Right lobe of liver (tissue), 6 donors: ENCODE data around the gene SAYSD1. TPM values are rescaled to one million over a fixed set of nuclear protein-coding genes. Genes with fewer than 3 reads are reported as not detected.

ENCODE experiments used
- ATAC-seq, 4 donors: fragments of 200-7000 bp; cut with Tn5 transposase; one replicate each; pipeline ENCODE4 v1.9.1; 2020; ENCODE audit warnings: mild to moderate bottlenecking in 4 of 4, moderate library complexity in 4 of 4
- DNase-seq, 3 donors: peaks; one replicate each; pipeline ENCODE4 v3.0.0-alpha.2; 2020
- H3K27ac ChIP-seq, 3 donors: fragments of 200-600 bp; one replicate each; pipeline ENCODE4 v1.8.0; 2022
- H3K27me3 ChIP-seq, 2 donors: fragments of 200-600 bp; one replicate each; pipeline ENCODE4 v1.8.0; 2022
- H3K36me3 ChIP-seq, 4 donors: fragments of 200-600 bp; sonication (generic) in 1 of 4; one replicate each; pipeline versions ENCODE4 v1.5.1 to v1.8.0; 2017 to 2022; ENCODE audit warnings: control low read depth in 1 of 4
- H3K4me1 ChIP-seq, 4 donors: fragments of 200-600 bp; sonication (generic) in 1 of 4; one replicate each; pipeline versions ENCODE4 v1.5.1 to v1.8.0; 2017 to 2022; ENCODE audit warnings: control low read depth in 1 of 4
- H3K4me3 ChIP-seq, 3 donors: fragments of 200-600 bp; one replicate each; pipeline ENCODE4 v1.8.0; 2022
- H3K9me3 ChIP-seq, 4 donors: fragments of 200-600 bp; sonication (generic) in 1 of 4; one replicate each; pipeline versions ENCODE4 v1.5.1 to v1.8.0; 2017 to 2022; ENCODE audit warnings: control low read depth in 1 of 4
- POLR2A ChIP-seq: fragments of 450-650 bp; IDR thresholded peaks from one replicate; pipeline ENCODE4 v1.6.1; 2017; ENCODE audit warnings: antibody characterized with exemption, mild to moderate bottlenecking
- WGBS: methylation state at CpG from one replicate; pipeline ENCODE4 v1.1.6; 2018; ENCODE audit warnings: low coverage, low lambda C conversion rate; ENCODE audit not compliant: insufficient coverage; ENCODE audit errors: missing lambda C conversion rate; 5-methylcytosine and 5-hydroxymethylcytosine counted together
- intact Hi-C, 2 donors: fragments of 100-400 bp; cut with DNase I; formaldehyde crosslinking; loops; one replicate each; pipeline versions ENCODE4 v1.11.2 to v1.14.1; 2022
- total RNA-seq, 6 experiments: library from RNA; depleted of rRNA in 2 of 6; stranded (reverse); fragments of >200 nt in 2 of 6; fragmentation: NEBNext Ultra II Directional in 3 of 6; extraction: Animal tissue kit (Norgen Biotek cat#: 25700) in 3 of 6; gene quantifications; one replicate each; pipeline versions ENCODE4 v1.1.0 to v1.2.4, GENCODE V29; 2016 to 2023
- TF ChIP-seq, protein P1 (sequence below), 4 donors: fragments of 200-600 bp in 3 of 4; fragments of 450-650 bp in 1 of 4; IDR thresholded peaks; one replicate each; pipeline versions ENCODE4 v1.5.1 to v1.8.0; 2016 to 2022; ENCODE audit warnings: antibody characterized with exemption in 4 of 4, mild to moderate bottlenecking in 2 of 4
- donor health status: DM: no; HTN: yes; CAD: no.
- donor health status: DM: no; HTN: no; CAD: no.
- donor health status: DM: no; HTN: no; CAD: no.
- donor health status: DM: no; HTN: yes; CAD: no.
- donor health status: DM: no; HTN: yes; CAD: no.

The SAYSD1 gene
- total RNA-seq, 6 experiments from 2014 or later, result 4.3 to 9.3 (median 7.0) TPM

DNA sequence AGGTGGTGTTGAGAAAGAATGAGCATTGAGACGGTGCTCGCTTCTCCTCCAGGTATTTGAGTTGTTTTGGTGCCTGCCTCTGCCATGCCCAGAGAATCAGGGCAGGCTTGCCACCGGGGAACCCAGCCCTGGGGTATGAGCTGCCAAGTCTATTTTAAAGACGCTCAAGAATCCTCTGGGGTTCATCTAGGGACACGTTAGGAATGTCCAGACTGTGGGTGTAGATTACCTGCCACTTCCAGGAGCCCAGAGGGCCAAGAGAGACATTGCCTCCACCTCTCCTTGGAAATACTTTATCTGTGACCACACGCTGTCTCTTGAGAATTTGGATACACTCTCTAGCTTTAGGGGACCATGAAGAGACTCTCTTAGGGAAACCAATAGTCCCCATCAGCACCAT, 28.3 kb downstream of the SAYSD1 start:
- TF ChIP-seq, protein P1, sequence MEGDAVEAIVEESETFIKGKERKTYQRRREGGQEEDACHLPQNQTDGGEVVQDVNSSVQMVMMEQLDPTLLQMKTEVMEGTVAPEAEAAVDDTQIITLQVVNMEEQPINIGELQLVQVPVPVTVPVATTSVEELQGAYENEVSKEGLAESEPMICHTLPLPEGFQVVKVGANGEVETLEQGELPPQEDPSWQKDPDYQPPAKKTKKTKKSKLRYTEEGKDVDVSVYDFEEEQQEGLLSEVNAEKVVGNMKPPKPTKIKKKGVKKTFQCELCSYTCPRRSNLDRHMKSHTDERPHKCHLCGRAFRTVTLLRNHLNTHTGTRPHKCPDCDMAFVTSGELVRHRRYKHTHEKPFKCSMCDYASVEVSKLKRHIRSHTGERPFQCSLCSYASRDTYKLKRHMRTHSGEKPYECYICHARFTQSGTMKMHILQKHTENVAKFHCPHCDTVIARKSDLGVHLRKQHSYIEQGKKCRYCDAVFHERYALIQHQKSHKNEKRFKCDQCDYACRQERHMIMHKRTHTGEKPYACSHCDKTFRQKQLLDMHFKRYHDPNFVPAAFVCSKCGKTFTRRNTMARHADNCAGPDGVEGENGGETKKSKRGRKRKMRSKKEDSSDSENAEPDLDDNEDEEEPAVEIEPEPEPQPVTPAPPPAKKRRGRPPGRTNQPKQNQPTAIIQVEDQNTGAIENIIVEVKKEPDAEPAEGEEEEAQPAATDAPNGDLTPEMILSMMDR (IDR thresholded peaks at IDR 0.05), result no peak
- no peak for TF ChIP-seq POLR2A
- WGBS, result 44% methylated on average over 4 of the region's 6 CpGs
- H3K27ac ChIP-seq, result no peak overlapping the region
- H3K4me1 ChIP-seq, result no peaks in the 10 kb centered on the region
- intact Hi-C loops, result no loop called here
- H3K9me3 ChIP-seq, result no peaks in the 10 kb centered on the region
- DNase-seq, result no peak
- no peak overlapping the region for H3K4me3 ChIP-seq
- no peaks in the 10 kb centered on the region for H3K27me3 ChIP-seq
- H3K36me3 ChIP-seq, result no peaks in the 10 kb centered on the region
- ATAC-seq, result no peak

DNA sequence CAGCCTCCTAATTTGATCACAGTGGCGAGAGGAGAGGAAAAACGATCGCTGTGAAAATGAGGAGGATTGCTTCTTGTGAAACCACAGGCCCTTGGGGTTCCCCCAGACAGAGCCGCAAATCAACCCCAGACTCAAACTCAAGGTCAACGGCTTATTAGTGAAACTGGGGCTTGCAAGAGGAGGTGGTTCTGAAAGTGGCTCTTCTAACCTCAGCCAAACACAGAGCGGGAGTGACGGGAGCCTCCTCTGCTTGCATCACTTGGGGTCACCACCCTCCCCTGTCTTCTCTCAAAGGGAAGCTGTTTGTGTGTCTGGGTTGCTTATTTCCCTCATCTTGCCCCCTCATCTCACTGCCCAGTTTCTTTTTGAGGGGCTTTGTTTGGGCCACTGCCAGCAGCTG, 28.7 kb downstream of the SAYSD1 start:
- Histone ChIP-seq H3K4me1 (no peaks in the 10 kb centered on the region), H3K27me3 (no peaks in the 10 kb centered on the region), H3K9me3 (no peaks in the 10 kb centered on the region), H3K4me3 (no peak overlapping the region), H3K27ac (no peak overlapping the region), H3K36me3 (no peaks in the 10 kb centered on the region)
- intact Hi-C loops, result no loop called here
- 55% methylated on average over 4 of the region's 7 CpGs for WGBS
- TF ChIP-seq POLR2A, result no peak
- TF ChIP-seq, protein P1 (IDR thresholded peaks at IDR 0.05), result no peak
- ATAC-seq (no peak), DNase-seq (no peak)

DNA sequence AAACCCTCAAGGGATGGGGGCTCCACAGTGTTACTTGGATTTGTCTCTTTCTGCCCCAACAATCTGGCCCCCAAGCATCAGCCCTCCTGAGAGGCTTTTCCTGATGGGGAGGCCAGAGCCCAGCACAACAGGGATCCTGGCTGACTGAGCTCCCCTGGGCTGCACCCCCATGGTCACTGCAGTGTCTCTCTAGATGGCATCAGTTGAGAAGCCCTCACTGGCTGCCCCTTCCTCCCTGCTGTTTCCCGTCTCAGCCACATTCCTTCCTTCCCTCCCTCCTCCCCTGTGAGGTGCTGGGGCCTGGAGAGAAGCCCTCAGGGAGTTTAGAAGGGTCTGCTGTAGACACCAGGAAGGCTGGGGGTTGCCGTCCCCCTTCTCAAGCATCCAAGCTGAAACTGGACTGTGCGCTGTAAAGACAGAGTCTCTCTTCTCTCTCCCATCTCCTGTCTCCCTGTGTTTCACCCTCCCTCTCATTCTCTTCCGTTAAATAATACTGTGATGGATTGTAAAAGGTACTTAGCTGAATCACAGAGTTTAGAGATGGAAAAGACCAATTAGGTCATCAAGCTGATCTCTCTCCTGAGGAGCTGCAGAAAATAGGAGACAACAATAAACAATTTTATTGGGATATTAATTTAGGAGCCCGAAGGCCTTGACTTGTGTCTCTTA, 29.7 kb downstream of the SAYSD1 start:
- no peak for DNase-seq
- intact Hi-C loops, result no loop called here
- Histone ChIP-seq H3K4me3 (no peak overlapping the region), H3K9me3 (no peaks in the 10 kb centered on the region), H3K27me3 (no peaks in the 10 kb centered on the region), H3K4me1 (no peaks in the 10 kb centered on the region), H3K27ac (no peak overlapping the region), H3K36me3 (no peaks in the 10 kb centered on the region)
- no peak for ATAC-seq
- WGBS, result 80% methylated on average over 4 of the region's 5 CpGs
- TF ChIP-seq POLR2A, result no peak
- TF ChIP-seq, protein P1 (IDR thresholded peaks at IDR 0.05), result no peak

DNA sequence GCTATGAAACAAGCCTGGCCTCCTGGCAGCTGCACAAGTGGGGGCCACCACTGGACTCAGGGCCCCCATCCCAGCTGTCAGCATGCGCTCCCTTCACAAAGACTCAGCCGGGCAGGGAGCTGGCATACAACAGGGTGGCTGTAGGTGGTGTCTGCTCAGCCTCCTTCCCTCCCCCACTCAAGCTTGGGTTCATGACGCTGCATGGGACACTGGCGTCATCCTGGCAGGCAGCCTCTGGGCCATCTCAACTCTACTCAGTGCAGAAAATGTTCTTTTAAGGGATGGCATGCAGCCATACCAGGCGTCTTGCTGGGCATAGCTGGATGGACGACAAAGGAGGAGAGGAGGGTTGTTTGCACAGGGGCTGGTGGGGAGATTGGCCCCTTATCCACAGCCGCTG, 30.5 kb downstream of the SAYSD1 start:
- H3K27ac ChIP-seq, result no peak overlapping the region

More for the DNA sequence above, 30.5 kb downstream of the SAYSD1 start:
- TF ChIP-seq, protein P1 (IDR thresholded peaks at IDR 0.05), result no peak
- TF ChIP-seq POLR2A, result no peak
- Histone ChIP-seq H3K4me1 (no peaks in the 10 kb centered on the region), H3K36me3 (no peaks in the 10 kb centered on the region), H3K4me3 (no peak overlapping the region), H3K9me3 (no peaks in the 10 kb centered on the region), H3K27me3 (no peaks in the 10 kb centered on the region)
- DNase-seq (no peak), ATAC-seq (no peak)
- intact Hi-C loops, result no loop called here
- 77% methylated on average over 5 of the region's 7 CpGs for WGBS
